Measurements from ENCODE around the gene TBC1D14.
"Not testable (repeated sequence)": the region's sequence is repeated elsewhere in the genome, so short reads cannot be mapped to it uniquely, and the experiment has no call there.

TBC1D14 gene

DNA sequence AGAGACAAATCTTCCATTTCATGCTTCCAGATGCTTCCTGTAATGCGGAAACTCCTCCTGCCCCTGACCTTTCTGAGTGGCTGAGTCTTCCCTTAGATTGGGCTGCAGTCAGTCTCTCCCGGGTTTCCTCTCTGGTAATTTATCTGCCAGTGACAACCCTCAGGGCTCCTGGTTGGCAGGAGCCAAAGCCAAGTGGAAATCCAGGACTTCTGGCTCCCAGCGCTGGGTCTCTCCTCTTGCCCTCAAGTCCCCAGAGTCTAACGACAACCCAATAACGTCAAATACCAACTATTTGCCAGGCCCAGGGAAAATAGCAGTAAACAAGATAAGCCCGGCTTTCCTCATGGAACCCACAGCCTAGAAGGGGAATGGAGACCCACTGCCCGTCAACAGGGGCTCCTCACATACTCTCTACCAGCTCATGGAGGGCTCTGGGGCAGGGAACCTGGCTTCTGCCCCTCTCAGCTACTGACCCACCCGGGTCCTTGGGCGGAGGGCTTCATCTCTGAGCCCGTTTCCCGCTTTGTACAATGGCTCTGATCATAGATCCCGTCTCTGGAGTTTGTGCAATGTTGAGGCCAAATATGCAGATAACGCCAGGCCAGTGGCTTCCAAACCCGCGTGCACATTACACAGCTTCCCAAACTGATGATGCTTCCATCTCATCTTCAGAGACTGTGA is 1.1 kb upstream of the TBC1D14 start:
- peak; percentile 25 for DNase-seq (ENCODE audit: low spot score)
- in situ Hi-C loops (cut with MboI; ENCODE audit: low sequenced_read_pairs, unreplicated experiment): loop anchor here (10.0 kb wide), 1 partner anchor 76 kb away; no protein-coding TSS in a partner anchor
- no peak for TF ChIP-seq CTCF (IDR thresholded peaks at IDR 0.05; ENCODE audit: borderline replicate concordance, control extremely low read depth, extremely low read depth, insufficient read depth, missing control alignments)

GRCh38 chr4:6909970-6910339 is 329 bp downstream of the TBC1D14 start:
- DNase-seq (ENCODE audit: low spot score): no peak
- in situ Hi-C loops (cut with MboI; ENCODE audit: low sequenced_read_pairs, unreplicated experiment): loop anchor here (10.0 kb wide), 1 partner anchor 75 kb away; no protein-coding TSS in a partner anchor
- no peak for TF ChIP-seq CTCF (IDR thresholded peaks at IDR 0.05; ENCODE audit: borderline replicate concordance, control extremely low read depth, extremely low read depth, insufficient read depth, missing control alignments)

GRCh38 chr4:6910340-6910959 is 824 bp downstream of the TBC1D14 start:
- DNase-seq (ENCODE audit: low spot score): no peak
- in situ Hi-C loops (cut with MboI; ENCODE audit: low sequenced_read_pairs, unreplicated experiment): no loop called here
- TF ChIP-seq CTCF (IDR thresholded peaks at IDR 0.05; ENCODE audit: borderline replicate concordance, control extremely low read depth, extremely low read depth, insufficient read depth, missing control alignments): no peak

- TF ChIP-seq CTCF (IDR thresholded peaks at IDR 0.05; ENCODE audit: borderline replicate concordance, control extremely low read depth, extremely low read depth, insufficient read depth, missing control alignments): no peak
- in situ Hi-C loops (cut with MboI; ENCODE audit: low sequenced_read_pairs, unreplicated experiment): no loop called here
- DNase-seq (ENCODE audit: low spot score): no peak
Observed at GRCh38 chr4:6910960-6911874, 1.6 kb downstream of the TBC1D14 start.

GRCh38 chr4:6911917-6912316 is 2.3 kb downstream of the TBC1D14 start:
- in situ Hi-C loops (cut with MboI; ENCODE audit: low sequenced_read_pairs, unreplicated experiment); DNase-seq (ENCODE audit: low spot score): not testable (repeated sequence)

GRCh38 chr4:6912441-6912840 is 2.8 kb downstream of the TBC1D14 start:
- no peak for DNase-seq (ENCODE audit: low spot score)
- in situ Hi-C loops (cut with MboI; ENCODE audit: low sequenced_read_pairs, unreplicated experiment): no loop called here
- no peak for TF ChIP-seq CTCF (IDR thresholded peaks at IDR 0.05; ENCODE audit: borderline replicate concordance, control extremely low read depth, extremely low read depth, insufficient read depth, missing control alignments)
